Measurements from ENCODE around the gene TECRL.

TECRL gene, protein sequence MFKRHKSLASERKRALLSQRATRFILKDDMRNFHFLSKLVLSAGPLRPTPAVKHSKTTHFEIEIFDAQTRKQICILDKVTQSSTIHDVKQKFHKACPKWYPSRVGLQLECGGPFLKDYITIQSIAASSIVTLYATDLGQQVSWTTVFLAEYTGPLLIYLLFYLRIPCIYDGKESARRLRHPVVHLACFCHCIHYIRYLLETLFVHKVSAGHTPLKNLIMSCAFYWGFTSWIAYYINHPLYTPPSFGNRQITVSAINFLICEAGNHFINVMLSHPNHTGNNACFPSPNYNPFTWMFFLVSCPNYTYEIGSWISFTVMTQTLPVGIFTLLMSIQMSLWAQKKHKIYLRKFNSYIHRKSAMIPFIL

DNA sequence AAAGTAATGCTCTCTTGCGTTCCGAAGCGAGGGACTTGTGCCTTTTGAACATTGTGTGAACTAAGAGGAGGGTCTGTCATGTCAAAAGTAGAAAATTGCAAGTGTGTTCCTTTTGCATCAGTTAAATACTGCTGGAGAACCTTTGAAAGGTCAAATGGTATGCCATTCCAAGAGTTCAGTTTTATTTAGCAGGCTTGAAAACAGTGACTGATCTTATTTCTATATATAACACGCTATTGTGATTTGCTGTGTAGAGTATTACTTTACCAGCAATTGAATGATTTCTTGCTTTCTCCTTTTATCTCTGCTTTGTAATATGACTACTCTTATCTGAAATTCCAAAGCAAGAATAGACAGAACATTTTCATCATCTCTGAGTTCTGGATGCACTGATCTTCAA lies at the start of gene TECRL:
Gene TECRL (minus strand): TSS at position 151 of the 400 bp plus-strand sequence. CDS start 99 bp downstream, at position 52.
- no peak for DNase-seq (ENCODE audit: low spot score)

GRCh38 chr4:64432674-64433073 lies 23.4 kb upstream of the TECRL start:
- DNase-seq (ENCODE audit: low spot score) = no peak

DNA sequence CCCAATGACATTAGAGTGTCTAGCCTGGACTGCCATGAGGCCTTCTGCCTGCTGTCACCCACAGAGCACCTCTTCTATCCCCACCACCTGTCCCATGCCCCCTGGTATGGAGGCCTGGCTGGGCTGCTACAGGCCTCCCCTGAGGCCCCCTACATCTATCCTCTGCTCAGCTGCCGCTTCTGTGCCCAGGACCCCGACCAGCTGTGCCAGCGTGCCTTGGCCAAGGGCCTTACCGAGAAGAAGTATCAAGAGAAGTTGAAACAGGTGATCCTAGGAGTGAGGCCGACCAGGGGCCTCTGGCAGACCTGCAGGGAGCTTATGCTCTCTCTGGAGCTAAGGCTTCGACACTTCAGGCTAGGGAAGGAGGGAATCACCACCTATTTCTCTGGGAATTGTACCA lies 21.7 kb upstream of the TECRL start:
- DNase-seq (ENCODE audit: low spot score) = no peak

GRCh38 chr4:64417974-64418373 lies 8.7 kb upstream of the TECRL start:
- peak; percentile 21 for DNase-seq (ENCODE audit: low spot score)

GRCh38 chr4:64407000-64407399 lies 2.2 kb downstream of the TECRL start:
- no peak for DNase-seq (ENCODE audit: low spot score)

GRCh38 chr4:64405761-64406160 lies 3.5 kb downstream of the TECRL start:
- DNase-seq (ENCODE audit: low spot score) = no peak

- no peak for DNase-seq (ENCODE audit: low spot score)
Measured at GRCh38 chr4:64402684-64403083, 6.6 kb downstream of the TECRL start.

GRCh38 chr4:64399313-64400109 lies 9.7 kb downstream of the TECRL start:
- DNase-seq (ENCODE audit: low spot score) = no peak

DNA sequence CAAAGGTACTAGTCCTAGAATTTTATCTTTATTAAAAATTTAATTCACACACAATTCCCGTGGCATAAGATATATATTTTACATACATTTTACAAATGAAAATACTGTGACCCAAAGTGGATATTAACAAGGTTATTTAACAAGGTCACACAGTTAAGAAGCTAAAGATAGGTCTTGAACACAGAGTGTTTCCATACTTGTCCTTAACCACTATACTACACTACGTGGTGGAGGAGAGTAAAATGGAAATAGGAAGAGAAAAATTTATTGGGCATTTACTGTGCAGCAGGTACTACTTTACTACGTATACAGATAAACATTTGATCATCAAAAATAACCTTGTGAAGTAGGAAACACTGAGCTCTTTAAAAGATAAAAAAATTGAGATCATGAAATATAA lies 14.8 kb downstream of the TECRL start:
- no peak for DNase-seq (ENCODE audit: low spot score)

DNA sequence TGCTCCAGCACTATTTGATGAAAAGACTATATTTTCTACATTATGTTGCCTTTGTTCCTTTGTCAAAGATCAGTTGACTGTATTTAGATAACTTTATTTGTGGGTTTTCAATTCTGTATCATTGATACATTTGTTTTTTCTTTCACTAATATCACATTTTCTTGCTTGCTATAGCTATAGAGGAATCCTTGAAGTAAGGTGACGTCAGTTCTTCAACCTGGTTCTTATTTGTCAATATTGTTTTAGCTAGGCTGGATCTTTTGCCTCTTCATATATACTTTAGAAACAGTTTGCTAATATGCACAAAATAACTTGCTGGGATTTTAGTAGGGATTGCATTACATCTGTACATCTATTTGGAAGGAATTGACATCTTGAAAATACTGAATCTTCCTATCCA lies 21.0 kb downstream of the TECRL start:
- DNase-seq (ENCODE audit: low spot score) = no peak

DNA sequence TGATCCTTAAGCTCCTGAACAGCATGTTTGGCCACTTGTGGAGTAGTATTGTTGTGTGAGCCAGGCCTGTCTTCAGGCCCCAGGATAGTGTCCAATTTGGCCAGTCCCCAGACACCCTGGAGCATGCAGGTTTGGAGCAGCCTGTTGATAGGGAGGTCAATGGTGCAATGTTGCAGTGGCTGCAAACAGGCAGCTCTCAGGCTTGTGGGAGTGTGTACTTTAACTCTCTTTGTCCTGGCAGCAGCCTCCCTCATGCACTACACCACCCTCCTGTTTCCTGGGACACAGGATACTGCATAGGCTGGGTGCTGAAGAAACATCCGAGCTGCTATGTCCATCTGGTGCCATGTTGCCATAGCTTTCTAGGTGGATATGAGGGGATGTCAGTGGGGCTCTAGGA lies 24.0 kb downstream of the TECRL start:
- no peak for DNase-seq (ENCODE audit: low spot score)

DNA sequence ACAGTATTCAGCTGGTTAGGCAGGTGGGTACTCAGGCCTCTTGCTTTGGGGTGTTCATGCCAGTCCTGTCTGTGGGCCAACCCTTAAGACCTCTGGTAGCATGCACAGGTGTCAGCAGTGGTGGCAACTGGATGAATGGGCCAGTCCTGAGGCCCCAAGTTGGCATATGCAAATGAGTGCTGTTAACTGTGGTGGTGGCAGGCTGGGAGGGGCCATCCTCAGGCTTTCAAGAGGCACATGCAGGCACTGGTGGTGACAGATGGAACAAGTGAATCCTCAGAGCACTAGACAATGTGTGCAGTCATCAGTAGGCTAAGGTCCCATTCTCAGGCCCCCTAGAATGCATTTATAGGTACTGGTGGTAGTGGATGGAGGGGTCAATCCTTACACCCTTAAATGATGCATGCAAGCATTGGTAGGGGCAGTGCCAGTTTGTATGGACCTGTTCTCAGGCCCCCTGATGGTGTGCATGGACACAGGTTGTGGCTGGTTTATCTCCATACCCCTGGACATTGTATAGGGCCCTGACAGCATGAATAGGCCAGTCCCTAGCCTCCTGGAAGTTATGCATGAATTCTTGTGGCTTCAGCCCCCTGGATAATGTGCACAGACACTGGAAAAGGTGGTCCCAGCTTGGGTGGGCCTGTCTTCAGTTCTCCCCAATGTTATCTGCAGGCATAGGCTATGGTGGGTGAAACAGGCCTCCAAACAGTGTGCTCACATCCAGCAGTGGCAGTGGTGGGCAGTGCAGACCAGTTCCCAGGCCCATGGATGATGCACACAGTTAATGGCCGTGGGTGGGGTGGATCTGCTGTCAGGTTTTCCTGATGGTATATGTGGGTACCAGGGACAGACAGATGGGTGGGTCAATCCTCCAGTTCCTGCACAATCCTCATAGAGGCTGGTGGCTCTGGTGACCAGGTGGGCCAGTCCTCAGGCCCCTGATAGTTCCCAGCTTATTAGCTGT lies 24.7 kb downstream of the TECRL start:
- no peak for DNase-seq (ENCODE audit: low spot score)

- no peak for DNase-seq (ENCODE audit: low spot score)
Measured at GRCh38 chr4:64368741-64369140, 40.5 kb downstream of the TECRL start.

- no peak for DNase-seq (ENCODE audit: low spot score)
Measured at GRCh38 chr4:64361399-64361740, 47.9 kb downstream of the TECRL start.

DNA sequence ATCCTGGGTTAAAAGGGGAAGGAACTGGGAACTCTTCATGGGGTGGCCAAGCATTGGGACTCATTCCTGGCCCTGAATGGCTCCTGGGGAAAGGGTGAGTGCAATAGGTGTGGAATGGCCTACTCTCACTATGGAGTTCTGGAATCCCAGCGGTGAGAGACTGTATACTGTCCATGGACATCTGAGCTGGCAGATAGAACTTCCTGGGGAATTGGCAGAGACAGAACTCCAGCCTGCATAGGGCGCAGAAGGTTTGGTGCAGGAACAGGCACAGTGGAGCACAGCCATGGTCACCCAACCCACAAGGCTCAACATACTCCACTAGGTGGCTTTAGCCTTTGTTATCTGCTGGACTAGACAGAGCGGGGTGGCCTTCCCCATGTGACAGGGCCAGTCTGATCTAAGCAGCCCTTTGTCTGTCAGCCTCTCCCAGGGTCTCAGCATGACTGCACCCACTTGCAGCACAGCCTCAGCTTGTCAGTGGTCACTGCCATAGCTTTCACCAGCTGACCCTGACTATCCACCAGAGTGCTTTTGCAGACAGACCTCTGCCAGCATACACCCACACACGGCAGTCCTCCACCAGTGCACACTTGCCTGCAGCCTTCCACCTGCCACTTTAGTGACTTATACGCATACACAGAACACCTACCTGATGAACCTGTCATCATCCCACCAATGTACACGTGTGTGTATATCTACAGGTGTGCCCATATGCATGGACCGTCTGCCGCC lies 48.4 kb downstream of the TECRL start:
- DNase-seq (ENCODE audit: low spot score) = no peak

GRCh38 chr4:64359489-64359888 lies 49.8 kb downstream of the TECRL start:
- no peak for DNase-seq (ENCODE audit: low spot score)

GRCh38 chr4:64353904-64354303 lies 55.3 kb downstream of the TECRL start:
- no peak for DNase-seq (ENCODE audit: low spot score)

DNA sequence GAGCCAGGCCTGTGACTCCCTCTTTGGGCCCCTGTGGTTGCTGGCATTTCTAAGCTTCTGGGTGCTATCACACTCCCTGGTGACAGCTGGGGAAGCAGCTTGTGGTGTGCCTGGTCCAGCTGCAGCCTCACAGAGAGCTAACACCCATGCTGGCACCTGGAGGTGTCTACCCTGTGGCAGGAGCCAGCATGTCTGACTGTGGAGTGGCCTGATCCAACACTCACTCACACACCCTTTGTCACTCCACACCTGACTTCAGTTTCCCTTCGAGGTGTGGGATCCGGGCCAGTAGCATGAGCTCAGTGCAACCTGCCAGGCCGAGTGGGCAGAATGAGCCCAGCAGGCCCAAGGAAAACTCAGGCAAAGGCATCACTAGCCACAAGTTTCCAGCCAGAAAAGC lies 67.5 kb downstream of the TECRL start:
- DNase-seq (ENCODE audit: low spot score) = no peak

DNA sequence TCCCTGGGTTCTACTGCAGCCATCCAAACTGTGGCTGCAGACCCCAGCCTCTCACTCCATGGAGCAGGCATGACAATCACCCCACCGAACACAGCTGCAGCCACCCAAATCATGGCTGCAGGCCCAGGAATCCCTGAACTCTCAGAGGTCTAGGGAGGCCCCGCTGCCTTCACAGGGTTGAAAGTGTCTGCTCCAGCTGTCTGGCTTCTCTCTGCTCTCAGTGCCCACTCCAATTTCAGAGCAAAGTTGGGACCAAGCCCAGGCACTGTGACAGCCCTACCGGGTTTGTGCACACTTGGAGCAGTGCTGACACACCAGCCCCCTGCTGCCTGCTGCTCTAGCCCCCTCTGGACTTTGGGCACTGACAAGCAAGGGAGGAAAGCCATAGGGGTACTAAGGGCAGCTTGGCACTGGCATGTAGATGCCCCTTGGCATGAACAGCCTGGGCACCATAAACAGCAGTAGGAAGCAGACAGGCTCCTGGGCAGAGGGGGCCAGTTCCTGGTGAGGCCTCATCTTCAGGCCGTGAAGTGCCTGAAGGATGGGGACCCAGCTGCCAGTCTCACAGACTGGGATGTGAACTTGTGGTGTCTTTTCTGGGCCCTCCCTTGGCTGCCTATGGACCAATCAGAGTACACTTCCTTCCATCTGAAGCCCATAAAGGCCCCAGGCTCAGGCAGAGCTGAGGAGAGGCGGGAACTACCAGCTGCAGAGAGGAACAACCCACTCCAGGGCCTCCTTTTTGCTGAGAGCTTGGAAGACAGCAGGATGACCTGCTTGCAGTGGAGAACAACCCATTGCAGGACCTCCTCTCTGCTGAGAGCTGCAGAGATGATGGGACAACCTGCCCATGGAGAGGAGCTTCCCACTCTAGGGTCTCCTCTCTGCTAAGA lies 68.8 kb downstream of the TECRL start:
- DNase-seq (ENCODE audit: low spot score) = no peak

- DNase-seq (ENCODE audit: low spot score) = no peak
Measured at GRCh38 chr4:64334964-64335363, 74.3 kb downstream of the TECRL start.

GRCh38 chr4:64330143-64330542 lies 79.1 kb downstream of the TECRL start:
- DNase-seq (ENCODE audit: low spot score) = no peak

Measured in globus pallidus (tissue), 1 donor.